HG02759 (cell line): Measurements from ENCODE around the gene PLEKHF1.
"Not testable (repeated sequence)": the region's sequence is repeated elsewhere in the genome, so short reads cannot be mapped to it uniquely, and the experiment has no call there.

ENCODE experiments used
- ATAC-seq: cut with Tn5 transposase; IDR thresholded peaks from one replicate; pipeline ENCODE4 v1.9.1; 2021; ENCODE audit warnings: mild to moderate bottlenecking, moderate library complexity; ENCODE audit not compliant: unreplicated experiment

The PLEKHF1 gene

GRCh38 chr19:29665215-29665825, at the start of gene PLEKHF1:
Gene PLEKHF1 (plus strand): TSS chr19:29665461. CDS start chr19:29673840, 8,379 bp downstream.
- ATAC-seq, result peak; percentile 92

GRCh38 chr19:29615891-29616425, 49.3 kb upstream of the PLEKHF1 start:
- no peak for ATAC-seq

- no peak for ATAC-seq
Measured at GRCh38 chr19:29616541-29616940, 48.7 kb upstream of the PLEKHF1 start.

- no peak for ATAC-seq
Measured at GRCh38 chr19:29617366-29618266, 47.6 kb upstream of the PLEKHF1 start.

- ATAC-seq, result no peak
Measured at GRCh38 chr19:29618434-29618833, 46.8 kb upstream of the PLEKHF1 start.

GRCh38 chr19:29618871-29619270, 46.4 kb upstream of the PLEKHF1 start:
- ATAC-seq, result no peak

GRCh38 chr19:29620931-29621351, 44.3 kb upstream of the PLEKHF1 start:
- ATAC-seq, result no peak

GRCh38 chr19:29622166-29623070, 42.8 kb upstream of the PLEKHF1 start:
- ATAC-seq, result peak; percentile 45

- ATAC-seq, result no peak
Measured at GRCh38 chr19:29623726-29624488, 41.4 kb upstream of the PLEKHF1 start.

- no peak for ATAC-seq
Measured at GRCh38 chr19:29624489-29625185, 40.6 kb upstream of the PLEKHF1 start.

- ATAC-seq, result no peak
Measured at GRCh38 chr19:29625186-29625651, 40.0 kb upstream of the PLEKHF1 start.

- no peak for ATAC-seq
Measured at GRCh38 chr19:29626386-29626785, 38.9 kb upstream of the PLEKHF1 start.

- ATAC-seq, result not testable (repeated sequence)
Measured at GRCh38 chr19:29626832-29627231, 38.4 kb upstream of the PLEKHF1 start.

GRCh38 chr19:29628661-29629385, 36.4 kb upstream of the PLEKHF1 start:
- ATAC-seq, result no peak

GRCh38 chr19:29629836-29630534, 35.3 kb upstream of the PLEKHF1 start:
- no peak for ATAC-seq

- ATAC-seq, result no peak
Measured at GRCh38 chr19:29630655-29631054, 34.6 kb upstream of the PLEKHF1 start.

GRCh38 chr19:29631450-29631849, 33.8 kb upstream of the PLEKHF1 start:
- ATAC-seq, result no peak

- no peak for ATAC-seq
Measured at GRCh38 chr19:29634002-29634401, 31.3 kb upstream of the PLEKHF1 start.
